Nucleus accumbens (tissue), 56 donors: ENCODE measurements around the gene TRIM72.
A peak's percentile ranks its signal among the peaks of the same experiment; 100 is the strongest.
"Not testable (repeated sequence)": the region's sequence is repeated elsewhere in the genome, so short reads cannot be mapped to it uniquely, and the experiment has no call there.

Experiments
- DNase-seq, 56 donors: peaks; one replicate each; lab custom pipeline; 2025; lab: John Stamatoyannopoulos, UW

Gene TRIM72

DNA sequence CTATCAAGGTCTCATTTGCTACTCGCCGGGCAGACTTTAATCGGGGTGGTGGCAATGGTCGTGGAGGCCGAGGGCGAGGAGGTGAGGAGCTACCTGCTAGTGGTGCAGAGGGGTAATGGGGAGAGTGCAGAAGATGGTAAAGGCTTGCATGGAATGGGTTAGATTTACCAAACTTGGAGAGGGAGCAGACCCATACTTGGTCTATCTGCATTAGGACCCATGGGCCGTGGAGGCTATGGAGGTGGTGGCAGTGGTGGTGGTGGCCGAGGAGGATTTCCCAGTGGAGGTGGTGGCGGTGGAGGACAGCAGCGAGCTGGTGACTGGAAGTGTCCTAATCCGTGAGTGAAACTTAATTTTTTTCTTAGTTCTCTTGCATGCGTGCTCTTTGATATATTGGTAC lies 23.9 kb upstream of the TRIM72 start:
- DNase-seq: no peak

GRCh38 chr16:31190818-31191444 lies 23.0 kb upstream of the TRIM72 start:
- no peak for DNase-seq

- DNase-seq: no peak
These were observed 22.1 kb upstream of the TRIM72 start for GRCh38 chr16:31191697-31192428.

DNA sequence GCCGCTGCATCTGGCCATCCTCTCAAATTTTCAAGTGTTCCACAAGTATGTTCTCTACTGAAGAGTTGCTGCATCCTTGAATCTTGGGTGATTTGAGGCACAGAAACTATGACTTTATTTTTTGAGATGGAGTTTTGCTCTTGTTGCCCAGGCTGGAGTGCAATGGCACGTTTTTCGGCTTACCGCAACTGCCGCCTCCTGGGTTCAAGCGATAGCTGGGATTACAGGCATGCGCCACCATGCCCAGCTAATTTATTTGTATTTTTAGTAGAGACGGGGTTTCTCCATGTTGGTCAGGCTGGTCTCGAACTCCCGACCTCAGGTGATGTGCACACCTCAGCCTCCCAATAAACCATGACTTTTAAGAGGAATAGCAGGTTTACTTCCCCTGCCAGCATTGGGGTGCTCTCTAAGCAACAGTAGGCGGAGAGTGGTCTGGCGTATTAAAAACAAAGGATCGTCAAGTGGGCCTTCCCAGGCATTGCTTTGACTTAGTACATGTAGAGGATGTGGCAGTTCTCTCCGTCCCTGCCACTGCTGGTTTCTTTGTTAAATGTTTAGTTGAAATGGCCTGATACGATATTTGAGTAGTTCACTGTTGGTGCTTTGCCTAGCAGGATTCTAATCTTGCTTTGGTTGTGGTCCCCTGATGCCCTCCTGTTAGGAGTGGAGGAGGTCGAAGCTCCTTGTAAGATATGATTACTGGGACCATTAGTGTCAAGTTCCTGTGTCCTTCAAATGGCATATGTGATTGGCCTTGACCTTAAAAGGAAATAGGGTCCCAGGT lies 20.9 kb upstream of the TRIM72 start:
- no peak for DNase-seq

- DNase-seq: no peak
These were observed 20.0 kb upstream of the TRIM72 start for GRCh38 chr16:31193874-31194273.

DNA sequence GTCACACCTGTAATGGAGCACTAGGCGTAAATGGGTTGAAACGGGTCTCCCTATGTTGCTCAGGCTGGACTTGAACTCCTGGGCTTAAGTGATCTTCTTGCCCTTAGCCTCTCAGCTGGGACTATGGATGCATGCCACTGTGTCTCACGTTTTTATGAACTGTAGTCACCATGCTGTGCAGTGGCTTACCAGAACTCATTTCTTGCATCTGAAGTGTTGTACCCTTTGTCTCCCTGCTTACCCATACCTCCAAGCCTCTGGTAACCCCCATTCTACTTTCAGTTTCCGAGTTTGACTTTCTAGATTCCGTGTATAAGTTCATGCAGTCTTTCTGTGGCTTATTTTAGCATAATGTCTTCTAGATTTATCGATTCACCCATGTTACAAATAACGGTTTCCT lies 19.0 kb upstream of the TRIM72 start:
- no peak for DNase-seq

- not testable (repeated sequence) for DNase-seq
These were observed 18.1 kb upstream of the TRIM72 start for GRCh38 chr16:31195861-31196260.

DNA sequence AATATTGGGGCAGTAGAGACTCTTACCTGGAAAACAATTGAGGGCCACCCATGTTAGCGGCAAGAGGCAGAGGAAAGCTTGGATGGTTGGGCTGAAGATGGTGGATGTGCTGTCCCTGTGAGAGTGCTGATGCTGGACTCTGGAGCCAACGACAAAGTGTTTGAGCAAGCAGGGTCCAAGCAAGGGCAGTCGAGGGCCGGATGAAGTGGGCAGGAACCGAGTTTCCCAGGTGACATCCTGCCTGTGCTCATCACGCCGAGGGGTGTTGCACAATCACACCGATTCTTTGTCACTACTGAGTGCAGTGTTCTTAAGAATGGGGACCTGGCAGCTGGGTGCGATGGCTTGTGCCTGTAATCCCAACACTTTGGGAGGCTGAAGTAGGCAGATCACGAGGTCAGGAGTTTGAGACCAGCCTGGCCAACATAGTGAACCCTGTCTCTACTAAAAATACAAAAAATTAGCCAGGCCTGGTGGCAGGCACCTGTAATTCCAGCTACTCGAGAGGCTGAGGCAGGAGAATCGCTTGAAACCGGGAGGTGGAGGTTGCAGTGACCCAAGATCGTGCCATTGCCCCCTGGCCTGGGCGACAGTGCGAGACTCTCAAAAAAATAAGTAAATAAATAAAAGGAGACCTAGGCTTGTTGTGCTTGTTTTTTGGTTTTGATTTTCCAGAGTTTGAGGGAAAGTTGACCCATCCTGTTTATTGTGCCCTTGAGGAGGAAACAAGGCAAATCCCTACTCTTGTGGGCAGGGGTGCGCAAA lies 17.4 kb upstream of the TRIM72 start:
- no peak for DNase-seq

GRCh38 chr16:31198207-31198882 lies 15.6 kb upstream of the TRIM72 start:
- DNase-seq: no peak

GRCh38 chr16:31199430-31200041 lies 14.4 kb upstream of the TRIM72 start:
- DNase-seq: no peak

DNA sequence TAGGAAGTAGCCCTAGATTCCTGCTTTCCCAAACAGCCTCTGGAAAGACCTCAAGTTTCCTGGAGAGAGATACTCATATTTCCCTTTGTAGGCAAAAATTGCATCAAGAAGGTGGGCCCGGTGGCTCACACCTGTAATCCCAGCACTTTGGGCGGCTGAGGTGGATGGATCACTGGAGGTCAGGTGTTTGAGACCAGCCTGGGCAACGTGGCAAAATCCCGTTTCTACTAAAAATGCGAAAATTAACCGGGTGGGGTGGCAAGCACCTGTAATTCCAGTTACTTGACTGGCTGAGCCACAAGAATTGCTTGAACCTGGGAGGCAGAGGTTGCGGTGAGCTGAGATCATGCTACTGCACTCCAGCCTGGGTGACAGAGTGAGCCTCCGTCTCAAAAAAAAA lies 13.8 kb upstream of the TRIM72 start:
- not testable (repeated sequence) for DNase-seq

DNA sequence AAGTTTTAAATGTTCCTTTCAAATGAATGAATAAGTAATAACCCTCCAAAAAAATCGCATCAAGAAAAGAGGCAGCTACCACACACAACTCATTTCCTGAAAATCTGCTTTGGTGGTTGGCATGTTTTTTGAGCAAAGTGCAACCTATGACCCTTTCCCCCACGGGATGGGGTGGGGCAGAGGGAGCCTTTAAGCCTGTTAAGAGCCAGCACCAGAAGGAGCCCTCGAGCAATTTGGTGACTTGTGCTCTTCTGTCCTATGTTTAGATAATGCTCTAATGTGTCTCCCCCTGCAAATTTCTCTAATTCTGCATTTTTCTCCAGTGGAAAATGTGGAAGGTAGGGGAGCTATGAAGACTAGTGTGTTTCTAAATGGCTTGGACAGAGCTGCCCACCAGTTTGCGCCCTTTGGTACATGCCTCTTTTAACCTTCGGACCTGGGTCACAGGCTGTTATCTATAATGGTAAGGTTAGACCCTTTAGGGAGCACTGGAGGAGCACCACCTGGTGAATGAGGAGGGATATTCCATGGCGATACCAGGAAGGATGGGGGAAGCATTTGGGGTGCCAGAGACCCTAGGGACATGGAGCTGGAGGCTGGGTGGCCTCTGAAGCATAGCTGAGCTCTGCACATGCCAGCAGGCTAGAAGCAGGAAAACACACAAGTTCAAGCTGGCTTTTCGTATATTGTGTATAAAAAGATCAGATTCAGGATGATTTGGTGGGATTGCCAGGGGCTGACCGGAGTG lies 12.9 kb upstream of the TRIM72 start:
- no peak for DNase-seq

DNA sequence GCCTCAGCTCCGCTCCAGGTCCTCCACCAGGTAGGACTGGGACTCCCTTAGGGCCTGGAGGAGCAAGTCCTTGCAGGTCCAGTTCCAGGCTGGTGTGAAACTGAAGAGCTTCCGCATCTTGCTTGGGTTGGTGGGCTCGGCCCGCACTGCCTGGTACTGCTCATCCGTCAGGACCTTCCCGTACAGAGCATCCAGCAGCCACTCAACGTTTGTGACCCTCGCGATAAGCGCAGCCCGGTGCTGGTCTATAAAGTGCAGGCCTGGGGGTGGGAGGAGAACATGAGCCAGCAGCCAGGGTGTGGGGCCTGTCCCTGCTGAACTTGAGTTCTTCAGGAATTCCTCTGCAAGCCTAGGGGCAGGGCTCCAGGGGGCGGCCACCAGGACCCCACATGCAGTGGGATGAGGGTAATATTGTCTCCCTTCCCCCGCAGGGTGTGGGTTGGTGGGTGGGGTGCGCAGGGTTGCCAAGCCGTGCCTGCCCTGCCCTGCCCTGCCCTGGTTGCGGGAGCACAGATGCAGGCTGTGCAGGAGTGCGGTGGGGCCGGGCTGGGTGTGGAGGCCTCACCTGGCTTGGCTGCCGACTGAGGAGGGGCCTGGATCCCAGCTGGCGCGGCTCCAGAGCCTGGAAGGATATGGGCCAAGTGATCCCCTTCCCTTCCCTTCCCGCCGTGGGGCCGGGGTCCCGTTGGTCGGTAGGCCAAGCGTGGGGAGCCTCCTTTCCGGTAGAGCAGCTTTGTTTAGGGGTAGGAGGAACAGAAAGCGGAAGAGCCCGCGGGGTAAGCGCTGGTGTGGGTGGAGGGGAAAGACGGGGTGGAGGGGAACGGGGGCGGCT lies 12.1 kb upstream of the TRIM72 start:
- DNase-seq: peak in 6 of 56 donors; percentile 6 to 40 (median 26)

DNA sequence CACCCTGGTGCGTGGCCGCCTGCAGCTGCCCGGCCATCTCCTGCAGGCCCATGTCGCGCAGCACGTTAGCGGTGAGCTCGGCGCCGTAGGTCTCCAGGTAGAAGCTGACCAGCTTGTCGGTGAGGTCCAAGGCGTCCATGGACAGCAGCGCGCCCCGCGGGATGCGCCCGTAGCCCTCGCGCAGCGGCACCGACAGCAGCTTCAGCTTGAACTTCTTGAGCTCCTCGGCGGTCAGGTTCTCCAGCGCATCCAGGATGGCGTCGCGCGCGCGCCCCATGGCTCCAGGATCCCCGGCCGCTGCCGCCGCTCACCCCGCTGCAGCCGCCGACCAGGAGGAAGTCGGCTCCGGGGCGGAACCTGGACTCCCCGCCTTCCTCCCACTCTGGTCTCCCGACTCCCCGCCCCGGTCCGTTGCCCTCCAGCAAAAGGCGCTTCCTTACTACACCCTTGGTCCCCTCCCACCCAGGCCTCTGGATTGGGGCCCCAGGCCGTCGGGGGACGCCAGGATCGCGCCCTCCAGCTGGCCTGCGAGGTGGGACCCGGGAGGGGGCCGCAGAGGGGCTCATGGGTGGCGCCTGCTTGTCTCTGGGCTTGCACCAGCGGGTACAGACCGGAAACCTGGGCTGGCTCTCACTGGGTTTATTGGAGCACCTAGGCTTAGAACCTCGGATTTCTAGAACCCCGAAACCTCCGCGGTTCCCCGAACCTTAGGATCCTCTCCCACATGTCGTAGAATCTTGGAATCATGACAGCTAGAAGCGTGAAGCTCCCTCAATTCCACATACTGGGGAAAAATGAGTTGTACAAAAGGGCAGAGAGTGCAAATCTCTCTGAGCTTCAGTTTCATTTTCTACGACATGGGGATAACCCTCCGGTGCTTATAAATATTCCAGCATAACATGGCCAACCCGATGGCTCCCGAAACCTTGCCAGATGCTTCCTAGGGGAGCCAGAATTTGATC lies 11.2 kb upstream of the TRIM72 start, which contains the start of gene PYCARD:
PYCARD (minus strand) TSS at position 347 of the 962 bp plus-strand sequence; CDS start at position 277, 70 bp downstream.
- DNase-seq: peak in 5 of 56 donors; percentile 10 to 44 (median 23)

- no peak for DNase-seq
These were observed 8.8 kb upstream of the TRIM72 start for GRCh38 chr16:31204871-31205666.

- DNase-seq: no peak
These were observed 7.1 kb upstream of the TRIM72 start for GRCh38 chr16:31206776-31207175.
